AG04449 (cell line): ENCODE results near the gene ERBB4.

Source experiments
- CTCF ChIA-PET: fragments of 350-600 bp; formaldehyde crosslinking; extraction: SDS; loops from one replicate; lab custom pipeline; 2021; ENCODE audit warnings: antibody characterized with exemption; lab: Yijun Ruan, JAX
- POLR2A ChIA-PET: fragments of 400-600, 350-600 bp; formaldehyde crosslinking; extraction: SDS; loops from one replicate; lab custom pipeline; 2020; ENCODE audit warnings: antibody characterized with exemption, inconsistent platforms; lab: Yijun Ruan, JAX
- DNase-seq: peaks from one replicate; pipeline ENCODE4 v3.0.0-alpha.2; 2010; ENCODE audit warnings: low read depth, low spot score
- H3K4me3 ChIP-seq: 2 replicates; pipeline ENCODE4 v1.5.1; 2011; ENCODE audit warnings: low read depth, mild to moderate bottlenecking, control low read depth, low read length
- TF ChIP-seq, protein P1 (sequence below): IDR thresholded peaks from one replicate; pipeline ENCODE4 v1.5.1; 2011; ENCODE audit warnings: mild to moderate bottlenecking, moderate library complexity, low read length, control low read depth, inconsistent platforms; ENCODE audit not compliant: insufficient read depth; ENCODE audit errors: missing control alignments

ERBB4 gene

DNA sequence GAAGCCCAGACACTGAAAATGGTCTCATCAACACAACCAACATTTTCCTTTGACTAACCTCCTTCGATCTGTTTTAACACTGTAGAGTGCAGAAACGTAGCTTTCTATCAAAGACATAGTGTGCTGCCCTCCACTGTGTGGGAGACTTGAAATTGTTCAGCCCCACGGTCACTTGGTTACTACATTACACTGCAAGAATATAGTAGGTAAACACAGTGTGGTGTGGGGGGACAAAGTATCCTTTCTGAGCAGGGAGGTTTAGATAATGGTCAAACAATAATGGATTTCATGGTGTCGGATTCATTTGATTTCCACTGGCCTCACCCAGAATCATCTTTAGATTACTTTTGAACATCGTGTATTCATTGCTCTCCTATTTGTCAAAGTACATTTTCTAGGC is 181.0 kb downstream of the ERBB4 start:
- H3K4me3 ChIP-seq: no peak overlapping the region
- no peak for DNase-seq
- POLR2A ChIA-PET: no interaction called here
- TF ChIP-seq, protein P1, sequence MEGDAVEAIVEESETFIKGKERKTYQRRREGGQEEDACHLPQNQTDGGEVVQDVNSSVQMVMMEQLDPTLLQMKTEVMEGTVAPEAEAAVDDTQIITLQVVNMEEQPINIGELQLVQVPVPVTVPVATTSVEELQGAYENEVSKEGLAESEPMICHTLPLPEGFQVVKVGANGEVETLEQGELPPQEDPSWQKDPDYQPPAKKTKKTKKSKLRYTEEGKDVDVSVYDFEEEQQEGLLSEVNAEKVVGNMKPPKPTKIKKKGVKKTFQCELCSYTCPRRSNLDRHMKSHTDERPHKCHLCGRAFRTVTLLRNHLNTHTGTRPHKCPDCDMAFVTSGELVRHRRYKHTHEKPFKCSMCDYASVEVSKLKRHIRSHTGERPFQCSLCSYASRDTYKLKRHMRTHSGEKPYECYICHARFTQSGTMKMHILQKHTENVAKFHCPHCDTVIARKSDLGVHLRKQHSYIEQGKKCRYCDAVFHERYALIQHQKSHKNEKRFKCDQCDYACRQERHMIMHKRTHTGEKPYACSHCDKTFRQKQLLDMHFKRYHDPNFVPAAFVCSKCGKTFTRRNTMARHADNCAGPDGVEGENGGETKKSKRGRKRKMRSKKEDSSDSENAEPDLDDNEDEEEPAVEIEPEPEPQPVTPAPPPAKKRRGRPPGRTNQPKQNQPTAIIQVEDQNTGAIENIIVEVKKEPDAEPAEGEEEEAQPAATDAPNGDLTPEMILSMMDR: no peak
- CTCF ChIA-PET: no interaction called here

DNA sequence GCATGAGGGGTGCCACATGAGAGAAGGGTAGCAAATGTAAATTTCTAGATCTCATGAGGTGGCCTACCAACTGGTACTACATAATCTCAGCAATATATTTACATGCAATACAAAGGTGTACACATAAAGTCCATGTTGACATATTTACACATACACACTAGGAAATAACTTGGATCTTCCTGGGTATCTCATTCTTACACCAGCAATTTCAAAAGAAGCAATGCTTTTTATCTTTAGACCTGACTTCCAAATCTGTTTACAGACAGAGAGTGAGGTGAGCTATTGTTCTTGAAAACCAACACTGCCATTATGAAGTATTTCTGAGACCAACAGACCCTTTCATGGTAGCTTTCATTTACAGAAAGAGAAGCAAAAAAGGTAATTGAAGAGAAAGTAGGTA is 184.2 kb downstream of the ERBB4 start:
- DNase-seq: no peak
- POLR2A ChIA-PET: no interaction called here
- CTCF ChIA-PET: no interaction called here
- TF ChIP-seq, protein P1: no peak
- H3K4me3 ChIP-seq: no peak overlapping the region

DNA sequence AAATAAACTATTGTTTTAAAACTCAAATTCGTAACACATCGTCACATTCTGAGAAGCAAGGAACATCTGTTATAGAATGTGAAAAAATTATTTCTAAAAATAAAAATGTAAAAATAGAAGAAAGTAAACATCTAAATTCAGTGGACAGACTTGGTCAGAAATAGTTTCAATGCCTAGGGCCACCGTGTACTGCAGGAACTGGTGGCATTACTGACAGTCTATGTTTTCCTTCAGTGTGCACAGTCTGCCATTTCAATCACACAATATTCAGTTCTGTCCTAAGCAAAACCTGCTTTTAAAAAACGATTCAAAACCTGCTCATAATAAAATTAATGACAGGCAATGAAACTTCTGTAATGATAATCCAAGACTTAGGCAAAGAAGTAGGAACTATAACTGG is 190.1 kb downstream of the ERBB4 start:
- POLR2A ChIA-PET: no interaction called here
- TF ChIP-seq, protein P1: no peak
- no peak for DNase-seq
- CTCF ChIA-PET: no interaction called here
- no peak overlapping the region for H3K4me3 ChIP-seq

DNA sequence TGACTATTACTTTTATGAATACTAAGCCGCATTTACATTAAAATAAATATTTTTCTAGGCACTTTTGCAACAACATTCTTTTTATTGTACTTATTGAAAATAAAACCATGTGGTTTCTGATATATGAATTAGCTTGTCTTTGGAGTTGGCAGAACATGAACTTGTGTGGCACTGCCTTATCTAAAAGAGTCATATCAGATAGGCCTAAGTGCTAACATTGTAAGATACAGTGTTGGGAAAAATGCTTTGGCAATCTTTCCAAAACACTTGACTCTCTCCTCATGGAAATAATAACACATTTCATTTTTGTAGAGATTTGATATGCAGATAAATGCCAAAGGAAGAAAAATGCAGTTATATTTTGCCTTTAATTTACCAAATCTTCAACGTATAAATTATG is 191.7 kb downstream of the ERBB4 start:
- ChIA-PET CTCF (no interaction called here), POLR2A (no interaction called here)
- DNase-seq: no peak
- no peak overlapping the region for H3K4me3 ChIP-seq
- TF ChIP-seq, protein P1: no peak

DNA sequence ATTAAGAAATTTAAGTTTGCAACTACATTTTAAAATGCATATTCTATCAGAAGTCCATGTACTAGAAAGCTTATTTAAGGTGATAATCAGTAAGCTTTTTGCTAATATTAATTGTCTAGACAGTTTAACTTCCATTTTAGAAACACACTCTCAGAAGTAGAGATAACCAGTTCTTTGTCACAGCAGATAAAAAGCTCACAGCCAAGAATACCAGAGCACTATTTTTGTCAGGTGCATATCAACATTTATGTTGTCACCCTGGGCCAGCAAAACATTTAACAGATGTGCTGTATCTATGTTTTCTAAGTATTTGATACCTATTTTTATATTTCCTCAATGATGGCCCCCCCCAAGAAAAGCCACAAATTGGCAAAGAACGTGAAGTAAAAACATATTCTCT is 192.6 kb downstream of the ERBB4 start:
- DNase-seq: no peak
- TF ChIP-seq, protein P1: no peak
- POLR2A ChIA-PET: no interaction called here
- CTCF ChIA-PET: no interaction called here
- H3K4me3 ChIP-seq: no peak overlapping the region

DNA sequence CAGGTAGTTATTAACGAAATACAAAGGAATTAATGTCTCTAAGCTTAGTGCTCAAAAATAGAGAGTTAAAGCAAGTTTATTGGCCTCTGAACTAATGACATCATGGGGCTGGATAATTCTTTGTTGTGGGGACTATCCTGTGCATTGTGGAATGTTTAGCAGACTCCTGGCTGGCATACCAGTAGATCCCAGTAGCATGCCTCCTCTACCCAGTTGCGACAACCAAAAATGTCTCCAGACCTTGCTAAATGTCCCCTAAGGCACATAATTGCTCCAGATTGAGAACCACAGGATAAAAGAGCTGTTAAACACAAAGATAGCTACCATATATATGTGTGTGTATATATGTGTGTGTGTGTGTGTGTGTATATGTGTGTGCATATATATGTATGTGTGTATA is 194.5 kb downstream of the ERBB4 start:
- POLR2A ChIA-PET: no interaction called here

More for the DNA sequence above, 194.5 kb downstream of the ERBB4 start:
- CTCF ChIA-PET: no interaction called here
- no peak for DNase-seq
- TF ChIP-seq, protein P1: no peak
- H3K4me3 ChIP-seq: no peak overlapping the region
